BLaER1 treated with 17β-estradiol and CSF1 and Interleukin-3, amounts not matched to agents 10 nM and 100 nM (cell line): ENCODE data around the gene DLG1.

Source experiments
- H3K27ac ChIP-seq, 11 experiments: shearing (Covaris generic); formaldehyde crosslinking; 2 replicates each; pipeline ENCODE4 v1.8.1; 2022
- H3K27me3 ChIP-seq, 11 experiments: shearing (Covaris generic); formaldehyde crosslinking; 2 replicates each; pipeline ENCODE4 v1.8.1; 2022
- H3K36me3 ChIP-seq, 11 experiments: shearing (Covaris generic); formaldehyde crosslinking; 2 replicates each; pipeline ENCODE4 v1.8.1; 2022
- H3K4me1 ChIP-seq, 10 experiments: shearing (Covaris generic); formaldehyde crosslinking; 2 replicates each; pipeline ENCODE4 v1.8.1; 2022
- H3K4me2 ChIP-seq, 11 experiments: shearing (Covaris generic); formaldehyde crosslinking; 2 replicates each; pipeline ENCODE4 v1.8.1; 2022
- H3K4me3 ChIP-seq, 10 experiments: shearing (Covaris generic); formaldehyde crosslinking; 2 replicates each; pipeline ENCODE4 v1.8.1; 2022
- H3K9ac ChIP-seq, 11 experiments: shearing (Covaris generic); formaldehyde crosslinking; 2 replicates each; pipeline ENCODE4 v1.8.1; 2022
- H3K9me3 ChIP-seq, 11 experiments: shearing (Covaris generic); formaldehyde crosslinking; replicated peaks in 1 of 11; 2 replicates each; pipeline ENCODE4 v1.8.1; 2022
- H4K20me1 ChIP-seq, 11 experiments: shearing (Covaris generic); formaldehyde crosslinking; 2 replicates each; pipeline ENCODE4 v1.8.1; 2022
- Cebpa-rat ChIP-seq, 11 experiments: shearing (Covaris generic); IDR thresholded peaks; 2 replicates each; pipeline ENCODE4 v1.8.1; 2022

The DLG1 gene

GRCh38 chr3:197006446-197006845 lies 292.0 kb downstream of the DLG1 start:
- Histone ChIP-seq H3K4me2 (0 out of 22 replicates have a peak overlapping the region, but pooled peaks of 2 of the 11 experiments have one; percentile 16 to 95), H3K27ac (no peak overlapping the region), H3K9me3 (0 out of 22 replicates have a peak, but pooled peaks cover 0 to 3% (median 0%) of the 10 kb centered on the region in 11 experiments), H3K4me3 (no peak overlapping the region), H4K20me1 (peaks cover 0 to 31% (median 6%) of the 10 kb centered on the region in 11 experiments; a peak in 7 of 22 replicates), H3K36me3 (peaks cover 0 to 15% (median 0%) of the 10 kb centered on the region in 11 experiments; a peak in 3 of 22 replicates), H3K9ac (no peak overlapping the region), H3K4me1 (peaks cover 20 to 76% (median 54%) of the 10 kb centered on the region in 10 experiments), H3K27me3 (peaks cover 0 to 16% (median 0%) of the 10 kb centered on the region in 11 experiments; a peak in 8 of 22 replicates)
- no peak for TF ChIP-seq Cebpa-rat (IDR thresholded peaks at IDR 0.05)

- Histone ChIP-seq H3K27ac (peak overlapping the region; percentile 60 to 89 (median 79); a peak in 20 of 22 replicates), H3K9me3 (peaks cover 0 to 9% (median 3%) of the 10 kb centered on the region in 11 experiments; a peak in 4 of 22 replicates), H3K9ac (peak overlapping the region; percentile 79 to 88 (median 83)), H3K4me1 (peaks cover 11 to 49% (median 39%) of the 10 kb centered on the region in 10 experiments; a peak in 19 of 20 replicates), H3K4me2 (peak overlapping the region; percentile 86 to 99 (median 95)), H3K27me3 (peaks cover 0 to 14% (median 0%) of the 10 kb centered on the region in 11 experiments; a peak in 8 of 22 replicates), H4K20me1 (peaks cover 0 to 7% (median 0%) of the 10 kb centered on the region in 11 experiments; a peak in 5 of 22 replicates), H3K4me3 (peak overlapping the region; percentile 42 to 76 (median 64)), H3K36me3 (peaks cover 0 to 14% (median 0%) of the 10 kb centered on the region in 11 experiments; a peak in 3 of 22 replicates)
- TF ChIP-seq Cebpa-rat (IDR thresholded peaks at IDR 0.05), result no peak
Observed at GRCh38 chr3:197003461-197004385, 294.7 kb downstream of the DLG1 start.

DNA sequence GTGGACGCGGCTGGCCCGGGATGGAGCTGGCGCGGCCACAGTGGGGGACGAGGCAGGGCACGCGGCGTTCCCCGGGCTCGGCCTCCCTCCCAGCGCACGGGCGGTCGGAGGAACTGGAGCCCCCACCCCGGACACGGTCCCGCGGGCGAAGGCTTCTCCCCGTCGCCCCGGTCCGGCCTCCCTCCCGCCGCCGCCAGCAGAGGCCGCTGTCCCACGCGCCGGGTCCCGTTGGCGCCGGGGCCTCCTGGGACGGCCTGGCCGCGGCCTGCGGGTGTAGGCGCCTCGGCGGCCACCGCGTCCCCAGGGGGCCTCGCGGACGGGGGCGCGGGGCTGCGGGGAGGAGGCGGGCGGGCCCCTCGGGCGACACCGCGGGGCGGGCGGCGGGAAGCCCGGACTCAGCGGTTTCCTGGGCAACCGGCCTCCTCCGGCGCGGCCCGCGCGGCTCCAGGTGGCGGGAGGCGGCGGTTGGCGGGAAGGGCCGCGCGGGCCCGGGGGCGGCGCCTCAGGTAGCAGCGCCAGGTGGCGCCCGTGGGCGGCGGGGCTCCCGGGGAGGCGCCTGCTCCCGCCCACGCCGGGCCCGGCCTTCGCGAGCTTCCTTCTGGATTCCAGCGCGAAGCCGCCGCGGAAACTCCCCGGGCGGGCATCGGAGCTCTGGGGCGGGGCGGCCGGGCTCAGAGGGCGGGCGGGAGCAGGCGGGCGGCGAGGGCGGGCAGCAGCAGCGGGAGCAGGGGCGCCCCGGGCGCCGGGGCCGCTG lies 295.5 kb downstream of the DLG1 start:
- peak overlapping the region; percentile 60 to 89 (median 79); a peak in 21 of 22 replicates for H3K27ac ChIP-seq
- H3K4me2 ChIP-seq, result peak overlapping the region; percentile 86 to 99 (median 95)
- peaks cover 11 to 45% (median 39%) of the 10 kb centered on the region in 10 experiments; a peak in 19 of 20 replicates for H3K4me1 ChIP-seq

DNA sequence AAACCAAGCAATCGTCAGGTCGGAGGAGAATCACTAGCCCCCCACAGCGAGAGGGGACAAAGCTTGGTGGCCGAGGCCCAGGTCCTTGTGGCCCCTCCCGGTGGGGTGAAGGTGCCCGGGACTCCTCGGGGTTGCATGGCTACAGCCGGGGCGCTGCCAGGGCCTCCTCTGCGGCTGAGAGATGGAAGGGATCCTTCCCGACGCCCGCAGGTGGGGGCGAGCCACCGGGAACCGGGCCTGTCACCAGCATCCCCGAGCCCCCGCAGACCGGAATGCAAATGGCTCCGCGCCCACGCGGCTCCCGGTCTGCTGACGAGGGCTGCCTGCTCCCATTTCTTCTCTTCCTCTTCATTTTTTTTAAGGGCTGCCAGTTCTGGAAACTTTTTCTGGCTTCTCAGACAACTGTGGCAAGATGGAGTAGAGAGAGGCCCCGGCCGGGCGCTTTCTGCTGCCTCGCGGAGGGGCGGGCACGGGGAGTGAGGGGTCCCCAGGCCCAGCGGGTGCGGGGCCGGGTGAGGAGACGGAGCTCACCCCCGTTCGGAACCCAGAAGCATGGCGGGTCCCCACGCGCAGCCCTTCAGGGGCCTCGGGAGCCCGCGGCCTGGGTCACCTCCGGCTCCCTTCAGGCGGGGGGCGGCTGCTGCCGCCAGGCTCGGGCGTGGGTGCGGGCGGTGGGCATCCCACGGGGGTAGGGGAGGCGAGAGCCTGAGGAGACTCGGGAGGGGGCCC lies 296.3 kb downstream of the DLG1 start:
- TF ChIP-seq Cebpa-rat (IDR thresholded peaks at IDR 0.05), result no peak
- Histone ChIP-seq H4K20me1 (peaks cover 0 to 4% (median 0%) of the 10 kb centered on the region in 11 experiments; a peak in 2 of 22 replicates), H3K27me3 (peaks cover 0 to 14% (median 0%) of the 10 kb centered on the region in 11 experiments; a peak in 8 of 22 replicates), H3K27ac (peak overlapping the region; percentile 60 to 89 (median 79); a peak in 21 of 22 replicates), H3K9ac (peak overlapping the region; percentile 79 to 88 (median 83)), H3K4me2 (peak overlapping the region; percentile 86 to 99 (median 95)), H3K4me3 (peak overlapping the region; percentile 42 to 76 (median 64)), H3K36me3 (peaks cover 0 to 7% (median 0%) of the 10 kb centered on the region in 11 experiments; a peak in 1 of 22 replicates), H3K9me3 (peaks cover 0 to 13% (median 3%) of the 10 kb centered on the region in 11 experiments; a peak in 4 of 22 replicates), H3K4me1 (peaks cover 11 to 52% (median 45%) of the 10 kb centered on the region in 10 experiments; a peak in 19 of 20 replicates)

More for the DNA sequence above, 295.5 kb downstream of the DLG1 start:
- peak overlapping the region; percentile 42 to 76 (median 64) for H3K4me3 ChIP-seq
- peaks cover 0 to 13% (median 3%) of the 10 kb centered on the region in 11 experiments; a peak in 4 of 22 replicates for H3K9me3 ChIP-seq
- H3K27me3 ChIP-seq, result peaks cover 0 to 14% (median 0%) of the 10 kb centered on the region in 11 experiments; a peak in 8 of 22 replicates
- peak overlapping the region; percentile 79 to 88 (median 83) for H3K9ac ChIP-seq
- peaks cover 0 to 7% (median 0%) of the 10 kb centered on the region in 11 experiments; a peak in 2 of 22 replicates for H3K36me3 ChIP-seq
- no peak for TF ChIP-seq Cebpa-rat (IDR thresholded peaks at IDR 0.05)
- H4K20me1 ChIP-seq, result peaks cover 0 to 6% (median 0%) of the 10 kb centered on the region in 11 experiments; a peak in 4 of 22 replicates

DNA sequence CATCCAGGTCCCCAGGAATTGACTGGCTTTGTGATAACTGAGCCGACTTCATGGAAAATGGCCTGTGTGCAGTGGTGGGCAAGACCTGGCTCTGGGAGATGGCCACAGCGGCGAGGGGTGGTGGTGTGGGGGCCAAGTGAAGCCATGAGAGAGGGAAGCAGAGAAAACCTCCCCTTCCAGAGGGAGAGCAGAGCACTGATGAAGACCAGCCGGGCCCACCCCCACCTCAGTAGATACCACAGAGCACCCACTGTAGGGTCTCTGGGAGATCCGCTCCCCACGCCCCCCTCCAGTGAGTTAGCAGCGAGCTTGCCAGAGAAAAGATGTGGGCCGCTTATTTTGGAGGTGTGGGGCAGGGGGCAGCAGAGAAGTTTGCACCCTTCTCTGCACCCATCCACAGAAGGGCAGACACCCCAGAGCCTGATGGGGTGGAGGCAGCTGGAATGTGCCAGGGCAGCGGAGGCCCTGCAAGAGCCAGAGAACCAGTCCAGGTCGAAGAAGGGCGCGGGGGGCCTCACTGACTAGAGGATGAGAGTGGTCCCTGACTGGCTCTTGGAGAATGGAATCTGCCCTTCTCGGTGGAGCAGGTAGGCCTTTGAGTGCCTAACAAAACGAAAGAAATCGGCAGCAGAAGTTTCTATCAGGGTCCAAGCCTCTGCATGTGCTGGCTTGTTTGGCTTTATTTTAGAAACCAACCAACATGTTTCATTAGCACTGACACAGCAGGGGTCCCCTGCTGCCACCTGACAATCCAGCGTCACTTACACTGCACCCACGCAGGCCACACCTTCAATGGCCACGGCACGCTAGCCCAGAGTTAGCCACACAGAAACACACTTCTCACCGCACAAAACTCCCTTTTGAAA lies 297.1 kb downstream of the DLG1 start:
- no peak for TF ChIP-seq Cebpa-rat (IDR thresholded peaks at IDR 0.05)
- peaks cover 0 to 4% (median 0%) of the 10 kb centered on the region in 11 experiments; a peak in 2 of 22 replicates for H4K20me1 ChIP-seq
- no peak overlapping the region for H3K27ac ChIP-seq
- H3K9me3 ChIP-seq, result peaks cover 0 to 13% (median 3%) of the 10 kb centered on the region in 11 experiments; a peak in 4 of 22 replicates
- H3K4me3 ChIP-seq, result no peak overlapping the region
- peak overlapping the region in 2 of 11 experiments; percentile 79; a peak in 2 of 22 replicates for H3K9ac ChIP-seq
- H3K27me3 ChIP-seq, result peaks cover 0 to 14% (median 0%) of the 10 kb centered on the region in 11 experiments; a peak in 8 of 22 replicates
- peaks cover 0 to 1% (median 0%) of the 10 kb centered on the region in 11 experiments; a peak in 1 of 22 replicates for H3K36me3 ChIP-seq
- peaks cover 17 to 60% (median 52%) of the 10 kb centered on the region in 10 experiments; a peak in 19 of 20 replicates for H3K4me1 ChIP-seq
- peak overlapping the region in 8 of 11 experiments; percentile 86 to 99 (median 94); a peak in 13 of 22 replicates for H3K4me2 ChIP-seq

DNA sequence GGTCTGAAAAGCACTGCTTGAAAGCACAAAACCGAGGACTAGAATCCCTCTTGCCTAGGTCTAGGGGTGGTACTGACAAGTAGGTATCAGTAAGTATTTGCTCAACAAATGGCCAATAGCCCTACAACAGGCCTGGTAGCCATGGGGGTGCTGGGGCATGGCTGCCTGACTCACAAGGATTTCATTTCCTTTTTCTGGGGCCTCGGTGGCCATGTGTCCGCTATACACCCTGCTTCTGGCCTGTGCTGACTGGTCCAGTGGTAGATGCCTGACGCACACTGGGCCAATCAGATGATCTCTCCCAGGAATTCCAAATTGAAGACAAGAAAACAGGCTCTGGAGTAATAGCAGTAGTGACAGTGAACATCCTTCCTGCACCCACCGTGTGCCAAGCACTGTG lies 298.2 kb downstream of the DLG1 start:
- Histone ChIP-seq H3K9ac (no peak overlapping the region), H3K4me3 (no peak overlapping the region), H3K4me1 (peaks cover 25 to 65% (median 55%) of the 10 kb centered on the region in 10 experiments; a peak in 19 of 20 replicates), H3K36me3 (no peaks in the 10 kb centered on the region), H3K4me2 (peak overlapping the region in 1 of 11 experiments; percentile 12; a peak in 1 of 22 replicates), H4K20me1 (peaks cover 0 to 4% (median 0%) of the 10 kb centered on the region in 11 experiments; a peak in 2 of 22 replicates), H3K27me3 (peaks cover 0 to 14% (median 0%) of the 10 kb centered on the region in 11 experiments; a peak in 8 of 22 replicates), H3K27ac (no peak overlapping the region), H3K9me3 (peaks cover 0 to 13% (median under 1%) of the 10 kb centered on the region in 11 experiments; a peak in 4 of 22 replicates)
- no peak for TF ChIP-seq Cebpa-rat (IDR thresholded peaks at IDR 0.05)
